ENCODE data around the gene RRM2. TPM values are rescaled to one million over a fixed set of nuclear protein-coding genes. Genes with fewer than 3 reads are reported as not detected.
"Not testable (repeated sequence)": the region's sequence is repeated elsewhere in the genome, so short reads cannot be mapped to it uniquely, and the experiment has no call there.

The RRM2 gene
- total and polyA plus RNA-seq, 10 donors = 2.3 to 39.2 (median 13.5) TPM

GRCh38 chr2:10103179-10103578 lies 19.4 kb upstream of the RRM2 start:
- Histone ChIP-seq H3K4me3 (no peak overlapping the region), H3K9me3 (peaks cover 0 to 13% (median 5%) of the 10 kb centered on the region in 8 donors), H3K27me3 (replicated peaks in 1 of 7) (no peaks in the 10 kb centered on the region), H3K4me1 (no peaks in the 10 kb centered on the region), H3K36me3 (no peaks in the 10 kb centered on the region), H3K27ac (no peak overlapping the region)
- WGBS, 5 donors = 81 to 97% (median 86%) methylated on average over 6 of the region's 6 CpGs
- TF ChIP-seq, protein P1, sequence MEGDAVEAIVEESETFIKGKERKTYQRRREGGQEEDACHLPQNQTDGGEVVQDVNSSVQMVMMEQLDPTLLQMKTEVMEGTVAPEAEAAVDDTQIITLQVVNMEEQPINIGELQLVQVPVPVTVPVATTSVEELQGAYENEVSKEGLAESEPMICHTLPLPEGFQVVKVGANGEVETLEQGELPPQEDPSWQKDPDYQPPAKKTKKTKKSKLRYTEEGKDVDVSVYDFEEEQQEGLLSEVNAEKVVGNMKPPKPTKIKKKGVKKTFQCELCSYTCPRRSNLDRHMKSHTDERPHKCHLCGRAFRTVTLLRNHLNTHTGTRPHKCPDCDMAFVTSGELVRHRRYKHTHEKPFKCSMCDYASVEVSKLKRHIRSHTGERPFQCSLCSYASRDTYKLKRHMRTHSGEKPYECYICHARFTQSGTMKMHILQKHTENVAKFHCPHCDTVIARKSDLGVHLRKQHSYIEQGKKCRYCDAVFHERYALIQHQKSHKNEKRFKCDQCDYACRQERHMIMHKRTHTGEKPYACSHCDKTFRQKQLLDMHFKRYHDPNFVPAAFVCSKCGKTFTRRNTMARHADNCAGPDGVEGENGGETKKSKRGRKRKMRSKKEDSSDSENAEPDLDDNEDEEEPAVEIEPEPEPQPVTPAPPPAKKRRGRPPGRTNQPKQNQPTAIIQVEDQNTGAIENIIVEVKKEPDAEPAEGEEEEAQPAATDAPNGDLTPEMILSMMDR (IDR thresholded peaks at IDR 0.05 in 8 of 11, conservative IDR thresholded peaks at IDR 0.05 in 3 of 11) = no peak
- TF ChIP-seq POLR2A (IDR thresholded peaks at IDR 0.05) = no peak
- no peak for TF ChIP-seq POLR2AphosphoS5 (IDR thresholded peaks at IDR 0.05)
- intact Hi-C loops (cut with DNase I; ENCODE audit: low total_unique reads) = no loop called here
- peak; percentile 39 for DNase-seq

DNA sequence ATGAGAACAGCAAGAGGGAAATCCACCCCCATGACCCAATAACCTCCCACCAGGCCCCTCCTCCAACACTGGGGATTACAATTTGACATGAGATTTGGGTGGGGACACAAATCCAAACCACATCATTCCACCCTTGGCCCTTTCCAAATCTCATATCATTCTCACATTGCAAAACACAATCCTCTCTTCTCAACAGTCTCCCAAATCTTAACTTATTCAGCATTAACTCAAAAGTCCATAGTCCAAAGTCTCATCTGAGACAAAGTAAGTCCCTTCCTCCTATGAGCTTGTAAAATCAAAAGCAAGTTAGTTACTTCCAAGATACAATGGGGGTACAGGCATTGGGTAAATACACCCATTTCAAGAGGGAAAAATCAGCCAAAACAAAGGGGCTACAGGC lies 17.6 kb upstream of the RRM2 start:
- H3K27ac ChIP-seq; H3K27me3 ChIP-seq (replicated peaks in 1 of 7); H3K4me1 ChIP-seq; DNase-seq; intact Hi-C loops (cut with DNase I; ENCODE audit: low total_unique reads); H3K36me3 ChIP-seq; H3K4me3 ChIP-seq: not testable (repeated sequence)
- peaks cover 0 to 13% (median 5%) of the 10 kb centered on the region in 8 donors for H3K9me3 ChIP-seq

DNA sequence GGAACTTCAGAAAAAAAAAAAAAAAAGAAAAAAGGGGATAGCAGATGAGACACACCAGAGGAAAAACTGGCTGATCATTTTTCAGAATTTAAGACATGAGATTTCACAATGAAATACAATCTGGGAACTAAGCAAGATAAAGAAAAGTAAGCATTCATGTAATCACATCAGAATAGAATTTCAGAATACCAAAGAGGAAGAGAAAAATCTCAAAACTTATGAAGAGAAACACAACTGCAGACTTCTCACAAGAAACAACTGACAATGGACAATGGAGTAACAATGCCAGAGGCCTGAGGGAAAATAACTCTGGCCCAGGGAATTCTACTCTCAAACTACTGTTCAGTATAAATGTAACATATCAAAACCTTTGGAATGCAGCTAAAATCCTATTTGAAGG lies 13.2 kb upstream of the RRM2 start:
- Histone ChIP-seq H3K27ac (no peak overlapping the region), H3K4me1 (no peaks in the 10 kb centered on the region), H3K4me3 (no peak overlapping the region), H3K36me3 (no peaks in the 10 kb centered on the region), H3K9me3 (peaks cover 0 to 13% (median 5%) of the 10 kb centered on the region in 8 donors), H3K27me3 (replicated peaks in 1 of 7) (no peaks in the 10 kb centered on the region)
- TF ChIP-seq POLR2A (IDR thresholded peaks at IDR 0.05) (no peak), POLR2AphosphoS5 (IDR thresholded peaks at IDR 0.05) (no peak)
- TF ChIP-seq, protein P1 (IDR thresholded peaks at IDR 0.05 in 8 of 11, conservative IDR thresholded peaks at IDR 0.05 in 3 of 11) = no peak
- intact Hi-C loops (cut with DNase I; ENCODE audit: low total_unique reads) = no loop called here
- no peak for DNase-seq

DNA sequence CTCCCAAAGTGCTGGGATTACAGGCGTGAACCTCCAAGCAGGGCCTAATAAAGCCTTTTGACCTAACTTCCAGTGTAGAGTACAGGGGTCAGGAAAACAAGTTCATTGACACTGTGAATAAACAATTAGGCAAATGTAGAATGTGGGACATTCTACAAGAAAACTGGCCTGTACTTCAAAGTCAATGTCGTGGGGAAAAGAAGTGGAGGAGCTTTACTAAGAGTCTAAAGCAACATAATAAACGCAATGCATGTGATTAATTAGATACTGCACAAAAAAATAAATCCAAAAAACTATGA lies 3.6 kb upstream of the RRM2 start:
- intact Hi-C loops (cut with DNase I; ENCODE audit: low total_unique reads) = no loop called here

More for the DNA sequence above, 3.6 kb upstream of the RRM2 start:
- Histone ChIP-seq H3K4me1 (peaks cover 28 to 72% (median 43%) of the 10 kb centered on the region in 6 donors), H3K9me3 (no peaks in the 10 kb centered on the region), H3K27ac (peak overlapping the region in 1 of 8 donors; percentile 89), H3K36me3 (no peaks in the 10 kb centered on the region), H3K4me3 (no peak overlapping the region), H3K27me3 (replicated peaks in 1 of 7) (peaks cover 3 to 26% (median 18%) of the 10 kb centered on the region in 7 donors)
- WGBS, 5 donors = 90 to 95% (median 93%) methylated on average over 3 of the region's 3 CpGs
- TF ChIP-seq POLR2A (IDR thresholded peaks at IDR 0.05) (no peak), POLR2AphosphoS5 (IDR thresholded peaks at IDR 0.05) (no peak)
- TF ChIP-seq, protein P1 (IDR thresholded peaks at IDR 0.05 in 8 of 11, conservative IDR thresholded peaks at IDR 0.05 in 3 of 11) = no peak
- DNase-seq = no peak
